HCT116 (cell line): ENCODE results near the gene PLA2G2E. TPM values are rescaled to one million over a fixed set of nuclear protein-coding genes. Genes with fewer than 3 reads are reported as not detected.

Source experiments
- ATAC-seq: fragments of 200-7000 bp; cut with Tn5 transposase; 2 replicates; pipeline ENCODE4 v1.9.1; 2020; ENCODE audit warnings: mild to moderate bottlenecking, moderate library complexity
- BruUV-seq: library from RNA; stranded (reverse); fragments of 400-500 nt; replicated peaks from 2 replicates; lab custom pipeline; 2021; lab: Mats Ljungman, UMichigan
- CTCF ChIA-PET: fragments of 300-600 bp; sonication (Branson Sonifier 250); formaldehyde crosslinking; loops from one replicate; lab custom pipeline; 2021; ENCODE audit warnings: antibody characterized with exemption; lab: Charles Lee
- POLR2A ChIA-PET: fragments of 300-600, 350-600 bp; sonication (Branson Sonifier 250); formaldehyde crosslinking; loops from one replicate; lab custom pipeline; 2021; ENCODE audit warnings: antibody characterized with exemption; lab: Charles Lee
- RAD21 ChIA-PET, 2 experiments: fragments of 300-600 bp; sonication (Branson Sonifier 250); formaldehyde crosslinking; loops; one replicate each; lab custom pipeline; 2023; ENCODE audit warnings: low total read pairs in 2 of 2; ENCODE audit not compliant: uncharacterized antibody in 2 of 2, unreplicated experiment in 2 of 2, low non-redundant PET in 1 of 2; lab: Charles Lee
- DNase-seq: peaks from one replicate; pipeline ENCODE4 v3.0.0-alpha.2; 2010; ENCODE audit warnings: low read depth, low spot score
- H2AFZ ChIP-seq: fragments of 200-600 bp; shearing (Covaris generic), sonication (generic); 2 replicates; pipeline ENCODE4 v1.6.1; 2017; ENCODE audit warnings: low read depth, mixed run types, mixed read lengths, antibody characterized with exemption, low read length; ENCODE audit not compliant: poor library complexity, severe bottlenecking
- H3K27ac ChIP-seq: 2 replicates; pipeline ENCODE4 v1.5.1; 2012; ENCODE audit warnings: low read depth, low read length
- H3K27me3 ChIP-seq: fragments of 200-600 bp; sonication (generic); 2 replicates; pipeline ENCODE4 v1.6.1; 2016; ENCODE audit warnings: mixed run types, low read length, mixed read lengths; ENCODE audit not compliant: insufficient read depth
- H3K36me3 ChIP-seq, 2 experiments: fragments of 200-500 bp in 1 of 2; fragments of 200-600 bp in 1 of 2; sonication (Bioruptor generic) in 1 of 2; sonication (generic) in 1 of 2; 2 replicates each; pipeline versions ENCODE4 v1.5.1 to v1.6.1; 2014 to 2016; ENCODE audit warnings: low read length in 2 of 2, inconsistent platforms in 1 of 2, mixed read lengths in 1 of 2, mixed run types in 1 of 2; ENCODE audit not compliant: insufficient read depth in 2 of 2, control insufficient read depth in 1 of 2
- H3K4me1 ChIP-seq, 2 experiments: fragments of 200-600 bp in 1 of 2; sonication (generic) in 1 of 2; 2 replicates each; pipeline versions ENCODE4 v1.5.1 to v1.6.1; 2012 to 2017; ENCODE audit warnings: low read length in 2 of 2, inconsistent platforms in 1 of 2, mild to moderate bottlenecking in 1 of 2, mixed read lengths in 1 of 2, mixed run types in 1 of 2, moderate library complexity in 1 of 2; ENCODE audit not compliant: insufficient read depth in 2 of 2, control insufficient read depth in 1 of 2
- H3K4me2 ChIP-seq: fragments of 200-600 bp; sonication (generic); 2 replicates; pipeline ENCODE4 v1.6.1; 2017; ENCODE audit warnings: mixed run types, low read length, mixed read lengths
- H3K4me3 ChIP-seq, 2 experiments: fragments of 200-600 bp in 1 of 2; sonication (generic) in 1 of 2; replicated peaks in 1 of 2; 2 replicates each; pipeline ENCODE4 v1.5.1; 2011 to 2016; ENCODE audit warnings: low read length in 2 of 2, control low read depth in 1 of 2, low read depth in 1 of 2, mild to moderate bottlenecking in 1 of 2, mixed read lengths in 1 of 2, mixed run types in 1 of 2
- H3K79me2 ChIP-seq: fragments of 200-600 bp; sonication (generic); 2 replicates; pipeline ENCODE4 v1.6.1; 2017; ENCODE audit warnings: mild to moderate bottlenecking, mixed run types, low read length, moderate library complexity, mixed read lengths; ENCODE audit not compliant: insufficient read depth
- H3K9ac ChIP-seq: fragments of 200-600 bp; sonication (generic); 2 replicates; pipeline ENCODE4 v1.6.1; 2016; ENCODE audit warnings: low read length, mixed read lengths
- H3K9me2 ChIP-seq: fragments of 200-600 bp; sonication (generic), shearing (Covaris generic); 2 replicates; pipeline ENCODE4 v1.6.1; 2017; ENCODE audit warnings: mixed run types, mild to moderate bottlenecking, moderate library complexity; ENCODE audit not compliant: insufficient read depth
- H3K9me3 ChIP-seq, 2 experiments: fragments of 200-500 bp in 1 of 2; fragments of 200-600 bp in 1 of 2; sonication (Bioruptor generic) in 1 of 2; sonication (generic) in 1 of 2; 2 replicates each; pipeline ENCODE4 v1.6.1; 2014 to 2017; ENCODE audit warnings: low read length in 2 of 2, mixed read lengths in 2 of 2, inconsistent platforms in 1 of 2, low read depth in 1 of 2, mild to moderate bottlenecking in 1 of 2, mixed run types in 1 of 2, moderate library complexity in 1 of 2; ENCODE audit not compliant: control insufficient read depth in 1 of 2, insufficient read depth in 1 of 2
- H4K20me1 ChIP-seq: fragments of 200-600 bp; sonication (generic), shearing (Covaris generic); 2 replicates; pipeline ENCODE4 v1.6.1; 2017; ENCODE audit warnings: mixed run types, mild to moderate bottlenecking, moderate library complexity; ENCODE audit not compliant: insufficient read depth
- ATF3 ChIP-seq: IDR thresholded peaks from 2 replicates; pipeline ENCODE4 v1.6.1; 2012
- CBX3 ChIP-seq: IDR thresholded peaks from 2 replicates; pipeline ENCODE4 v1.6.1; 2012; ENCODE audit warnings: low read depth
- CEBPB ChIP-seq: IDR thresholded peaks from 2 replicates; pipeline ENCODE4 v1.6.1; 2012; ENCODE audit warnings: low read depth
- ELF1 ChIP-seq: IDR thresholded peaks from 2 replicates; pipeline ENCODE4 v1.6.1; 2012; ENCODE audit warnings: low read depth, borderline replicate concordance
- EZH2 ChIP-seq: fragments of 200-600 bp; sonication (generic); IDR thresholded peaks from 2 replicates; pipeline ENCODE4 v1.6.1; 2017; ENCODE audit warnings: antibody characterized with exemption, mixed run types
- EZH2phosphoT487 ChIP-seq: fragments of 200-600 bp; IDR thresholded peaks from 2 replicates; pipeline ENCODE4 v1.6.1; 2018; ENCODE audit warnings: antibody characterized with exemption, borderline replicate concordance
- FOSL1 ChIP-seq: IDR thresholded peaks from 2 replicates; pipeline ENCODE4 v1.6.1; 2012; ENCODE audit warnings: low read depth
- JUND ChIP-seq: IDR thresholded peaks from 2 replicates; pipeline ENCODE4 v1.6.1; 2012
- MAX ChIP-seq: IDR thresholded peaks from 2 replicates; pipeline ENCODE4 v1.6.1; 2012
- POLR2A ChIP-seq: IDR thresholded peaks from 2 replicates; pipeline ENCODE4 v1.7.0; 2011; ENCODE audit warnings: borderline replicate concordance; ENCODE audit not compliant: insufficient read depth, insufficient read length; ENCODE audit errors: extremely low read depth
- POLR2AphosphoS5 ChIP-seq: IDR thresholded peaks from 2 replicates; pipeline ENCODE4 v1.6.1; 2011; ENCODE audit warnings: mild to moderate bottlenecking, low read depth, low read length, moderate library complexity
- REST ChIP-seq: IDR thresholded peaks from 2 replicates; pipeline ENCODE4 v1.6.1; 2012; ENCODE audit warnings: low read depth
- SIN3A ChIP-seq: IDR thresholded peaks from 2 replicates; pipeline ENCODE4 v1.6.1; 2012; ENCODE audit warnings: low read depth
- SRF ChIP-seq: IDR thresholded peaks from 2 replicates; pipeline ENCODE4 v1.6.1; 2012; ENCODE audit warnings: low read depth
- TCF7L2 ChIP-seq: IDR thresholded peaks from 2 replicates; pipeline ENCODE4 v1.7.0; 2011; ENCODE audit warnings: borderline replicate concordance, inconsistent platforms; ENCODE audit not compliant: insufficient read depth, insufficient read length; ENCODE audit errors: extremely low read depth
- YY1 ChIP-seq: IDR thresholded peaks from 2 replicates; pipeline ENCODE4 v1.6.1; 2011; ENCODE audit warnings: low read length, low read depth, moderate library complexity, mild to moderate bottlenecking; ENCODE audit not compliant: insufficient replicate concordance; ENCODE audit errors: extremely low read depth
- ZFX ChIP-seq: fragments of 450-650 bp; IDR thresholded peaks from 2 replicates; pipeline ENCODE4 v1.6.1; 2017
- ZNF274 ChIP-seq: fragments of 200-500 bp; sonication (Bioruptor generic); IDR thresholded peaks from 2 replicates; pipeline ENCODE4 v1.6.1; 2014; ENCODE audit warnings: mild to moderate bottlenecking, low read depth, low read length, inconsistent platforms
- intact Hi-C: fragments of 100-400 bp; cut with micrococcal nuclease; formaldehyde crosslinking; loops from 2 replicates; pipeline ENCODE4 v1.10.0; 2022
- total RNA-seq: library from RNA; stranded (reverse); gene quantifications from one replicate; pipeline ENCODE4 v1.2.1, GENCODE V29; 2021; ENCODE audit not compliant: unreplicated experiment
- TF ChIP-seq, protein P1 (sequence below): IDR thresholded peaks from 2 replicates; pipeline ENCODE4 v1.6.1; 2011; ENCODE audit warnings: mild to moderate bottlenecking, low read length, moderate library complexity; ENCODE audit not compliant: insufficient replicate concordance; ENCODE audit errors: extremely low read depth

PLA2G2E gene
- total RNA-seq, 1 experiment from 2014 or later: not detected

DNA sequence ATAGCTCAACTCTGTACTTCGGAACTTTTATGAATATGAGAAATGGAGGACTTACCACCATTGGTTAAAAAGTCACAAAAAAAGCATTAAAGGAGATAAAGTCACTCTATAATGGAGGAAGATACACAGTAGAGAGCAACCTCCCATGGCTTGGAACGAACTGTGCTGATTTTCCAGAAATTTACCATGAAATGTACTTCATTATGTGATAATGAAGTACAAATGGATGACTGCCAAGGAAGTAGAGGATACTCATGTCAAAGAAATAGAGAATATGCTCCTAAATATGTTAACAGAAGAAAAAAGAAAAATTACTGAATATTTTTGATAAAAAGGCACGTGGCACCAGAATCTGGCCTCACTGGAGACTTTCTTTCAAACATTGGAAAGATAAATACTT, 23.6 kb upstream of the PLA2G2E start:
- intact Hi-C loops: no loop called here
- H4K20me1 ChIP-seq: no peaks in the 10 kb centered on the region
- no peaks in the 10 kb centered on the region for H3K9me2 ChIP-seq
- H2AFZ ChIP-seq: no peak overlapping the region
- H3K79me2 ChIP-seq: no peaks in the 10 kb centered on the region
- no peaks in the 10 kb centered on the region for H3K9me3 ChIP-seq
- ChIA-PET RAD21 (no interaction called here), POLR2A (no interaction called here), CTCF (no interaction called here)
- peaks cover 3 to 6% of the 10 kb centered on the region in 2 experiments; a peak in 3 of 4 replicates for H3K4me1 ChIP-seq
- no peak overlapping the region for H3K9ac ChIP-seq
- no peak for DNase-seq
- no peaks in the 10 kb centered on the region for H3K27me3 ChIP-seq
- TF ChIP-seq YY1 (no peak), ZFX (no peak), REST (no peak), TCF7L2 (no peak), MAX (no peak), JUND (no peak), SIN3A (no peak), ELF1 (no peak), EZH2 (no peak), SRF (no peak), EZH2phosphoT487 (no peak), ATF3 (no peak), ZNF274 (no peak), POLR2A (no peak), CBX3 (no peak), FOSL1 (no peak), CEBPB (no peak), POLR2AphosphoS5 (no peak)
- TF ChIP-seq, protein P1, sequence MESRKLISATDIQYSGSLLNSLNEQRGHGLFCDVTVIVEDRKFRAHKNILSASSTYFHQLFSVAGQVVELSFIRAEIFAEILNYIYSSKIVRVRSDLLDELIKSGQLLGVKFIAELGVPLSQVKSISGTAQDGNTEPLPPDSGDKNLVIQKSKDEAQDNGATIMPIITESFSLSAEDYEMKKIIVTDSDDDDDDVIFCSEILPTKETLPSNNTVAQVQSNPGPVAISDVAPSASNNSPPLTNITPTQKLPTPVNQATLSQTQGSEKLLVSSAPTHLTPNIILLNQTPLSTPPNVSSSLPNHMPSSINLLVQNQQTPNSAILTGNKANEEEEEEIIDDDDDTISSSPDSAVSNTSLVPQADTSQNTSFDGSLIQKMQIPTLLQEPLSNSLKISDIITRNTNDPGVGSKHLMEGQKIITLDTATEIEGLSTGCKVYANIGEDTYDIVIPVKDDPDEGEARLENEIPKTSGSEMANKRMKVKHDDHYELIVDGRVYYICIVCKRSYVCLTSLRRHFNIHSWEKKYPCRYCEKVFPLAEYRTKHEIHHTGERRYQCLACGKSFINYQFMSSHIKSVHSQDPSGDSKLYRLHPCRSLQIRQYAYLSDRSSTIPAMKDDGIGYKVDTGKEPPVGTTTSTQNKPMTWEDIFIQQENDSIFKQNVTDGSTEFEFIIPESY: no peak
- no peak overlapping the region for H3K4me3 ChIP-seq
- no peak overlapping the region for H3K27ac ChIP-seq
- ATAC-seq: no peak
- BruUV-seq: no TSS peak
- no peaks in the 10 kb centered on the region for H3K36me3 ChIP-seq
- no peak overlapping the region for H3K4me2 ChIP-seq
